Activated T-cell treated with anti-CD3 and anti-CD28 coated beads, Interleukin-2, amount 50 U/mL, for 48 hours (primary cell): ENCODE measurements around the gene LAMB2.

ENCODE experiments used
- DNase-seq, 2 experiments: peaks; one replicate each; pipeline ENCODE4 v3.0.0-alpha.2; 2020

LAMB2 gene

DNA sequence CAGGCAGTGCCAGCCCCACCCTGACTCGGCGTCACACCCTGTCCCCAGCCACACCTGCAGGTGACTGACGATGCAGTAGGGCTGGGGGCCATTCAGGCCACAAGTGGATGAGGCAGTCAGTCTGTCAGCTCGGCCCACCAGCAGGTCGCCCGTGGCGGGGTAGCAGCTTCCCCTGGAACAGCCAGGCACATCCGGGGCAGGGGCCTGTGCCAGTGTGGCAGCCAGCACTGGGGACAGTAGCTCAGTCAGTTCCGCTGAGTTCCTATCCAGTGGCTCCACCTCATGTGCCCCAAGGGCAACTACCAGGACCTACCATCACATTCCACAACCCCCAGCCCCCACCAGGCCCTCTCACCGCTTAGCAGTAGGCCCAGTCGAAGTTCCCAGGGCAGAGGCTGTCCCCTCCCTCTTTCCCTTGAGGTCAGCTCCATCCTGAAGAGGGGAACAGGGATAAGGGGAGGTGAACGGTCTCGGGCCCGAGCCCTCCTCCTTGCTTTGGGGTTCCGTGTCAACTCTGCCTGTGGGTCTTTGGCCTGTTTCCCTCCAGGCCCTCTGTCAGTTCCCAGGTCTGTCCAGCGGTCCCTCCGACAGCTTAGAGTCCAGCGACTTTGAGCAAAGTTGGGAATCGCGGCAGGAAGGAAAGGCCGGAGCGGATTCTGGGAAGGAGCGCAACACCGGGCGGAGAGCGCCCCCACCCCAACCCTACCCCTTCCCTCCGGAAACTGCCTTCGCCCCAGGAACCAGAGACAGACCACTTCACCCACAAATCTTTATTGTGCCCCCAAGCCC lies at the start of gene LAMB2:
LAMB2 (minus strand) TSS at position 614 of the 789 bp plus-strand sequence; CDS start at position 431, 183 bp downstream.
- no peak for DNase-seq

DNA sequence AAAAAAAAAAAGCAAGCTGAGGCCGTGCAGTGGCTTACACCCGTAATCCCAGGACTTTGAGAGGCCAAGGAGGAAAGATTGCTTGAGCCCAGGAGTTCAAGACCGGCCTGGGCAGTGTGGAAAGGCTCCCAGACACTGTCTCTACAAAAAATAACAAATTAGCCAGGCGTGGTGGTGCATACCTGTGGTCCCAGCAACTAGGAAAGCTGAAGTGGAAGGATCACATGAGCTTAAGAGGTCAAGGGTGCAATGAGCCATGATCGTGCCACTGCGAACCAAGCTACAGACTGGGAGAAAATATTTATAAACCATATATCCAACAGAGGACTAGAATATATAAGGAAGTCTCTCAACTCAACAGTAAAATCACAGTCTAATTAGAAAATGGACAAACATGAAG lies 48.5 kb upstream of the LAMB2 start:
- no peak for DNase-seq

DNA sequence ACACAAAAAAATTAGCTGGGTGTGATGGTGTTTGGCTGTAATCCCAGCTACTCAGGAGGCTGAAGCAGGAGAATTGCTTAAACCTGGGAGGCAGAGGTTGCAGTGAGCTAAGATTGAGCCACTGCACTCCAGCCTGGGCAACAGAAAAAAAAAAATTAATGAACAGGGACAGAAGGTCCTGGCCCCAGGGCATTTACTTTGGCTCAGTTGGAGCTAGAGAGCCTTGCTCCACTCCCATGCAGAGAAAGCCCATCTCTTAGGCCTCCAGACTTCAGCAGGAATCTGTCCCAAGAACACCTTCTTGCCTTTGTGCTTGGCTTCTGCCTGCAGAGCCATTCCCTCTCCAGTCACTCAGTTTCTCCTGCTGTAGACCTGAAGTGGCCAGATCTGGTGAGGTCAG lies 47.3 kb upstream of the LAMB2 start:
- DNase-seq = no peak

DNA sequence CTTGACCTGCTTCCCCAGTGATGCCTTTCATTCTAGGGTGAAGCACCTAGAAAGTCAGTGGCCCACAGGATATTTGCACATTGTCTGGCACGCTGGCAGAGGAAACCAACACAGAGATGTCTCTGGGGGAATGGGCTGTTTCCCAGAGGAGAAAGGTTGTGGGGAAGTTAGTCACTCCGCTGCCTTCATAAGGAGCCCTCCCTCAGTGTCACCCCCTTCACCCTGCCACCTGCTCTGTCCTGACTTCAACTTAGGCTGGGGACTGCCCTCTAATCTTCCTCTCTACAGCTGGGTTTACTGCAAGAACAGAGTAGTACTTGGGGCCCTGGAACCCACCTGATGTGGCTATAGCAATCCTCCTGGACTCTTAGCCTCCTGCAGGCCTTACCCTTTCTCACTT lies 44.2 kb upstream of the LAMB2 start:
- no peak for DNase-seq

DNA sequence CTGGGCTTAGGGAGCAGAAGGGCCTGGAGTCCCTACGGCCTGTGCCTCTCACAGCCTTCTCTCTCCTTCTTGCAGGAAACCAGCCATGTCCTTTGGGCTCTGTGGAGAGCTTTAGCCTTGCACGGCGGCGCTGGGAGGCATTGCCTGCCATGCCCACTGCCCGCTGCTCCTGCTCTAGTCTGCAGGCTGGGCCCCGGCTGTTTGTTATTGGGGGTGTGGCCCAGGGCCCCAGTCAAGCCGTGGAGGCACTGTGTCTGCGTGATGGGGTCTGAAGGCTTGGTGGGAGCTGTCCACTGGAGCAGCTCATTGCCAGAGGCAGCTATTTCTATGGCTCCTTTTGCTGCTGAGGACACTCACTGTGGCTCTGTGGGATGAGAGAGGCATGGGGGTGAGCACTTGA lies 42.7 kb upstream of the LAMB2 start:
- DNase-seq = no peak

DNA sequence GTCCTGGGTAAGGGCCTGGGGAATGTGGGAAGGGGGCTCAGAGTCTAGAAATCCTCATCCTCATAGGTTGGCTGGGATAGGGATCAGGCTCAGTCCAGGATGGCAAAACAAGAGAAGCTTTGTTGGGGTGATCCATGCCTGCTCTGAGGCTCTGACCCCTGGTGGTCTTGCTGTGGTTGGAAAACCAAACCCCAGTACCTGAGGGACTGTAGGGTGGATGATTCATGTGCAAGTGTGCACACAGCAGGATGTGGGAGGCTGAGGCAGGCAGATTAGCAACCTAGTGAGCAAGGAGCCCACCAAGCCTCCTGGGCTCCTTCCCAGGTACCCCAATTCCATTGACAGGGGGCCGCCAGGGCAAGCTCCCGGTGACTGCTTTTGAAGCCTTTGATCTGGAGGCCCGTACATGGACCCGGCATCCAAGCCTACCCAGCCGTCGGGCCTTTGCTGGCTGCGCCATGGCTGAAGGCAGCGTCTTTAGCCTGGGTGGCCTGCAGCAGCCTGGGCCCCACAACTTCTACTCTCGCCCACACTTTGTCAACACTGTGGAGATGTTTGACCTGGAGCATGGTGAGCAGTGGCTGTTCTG lies 41.6 kb upstream of the LAMB2 start:
- peak in 1 of 2 experiments; percentile 24 for DNase-seq

DNA sequence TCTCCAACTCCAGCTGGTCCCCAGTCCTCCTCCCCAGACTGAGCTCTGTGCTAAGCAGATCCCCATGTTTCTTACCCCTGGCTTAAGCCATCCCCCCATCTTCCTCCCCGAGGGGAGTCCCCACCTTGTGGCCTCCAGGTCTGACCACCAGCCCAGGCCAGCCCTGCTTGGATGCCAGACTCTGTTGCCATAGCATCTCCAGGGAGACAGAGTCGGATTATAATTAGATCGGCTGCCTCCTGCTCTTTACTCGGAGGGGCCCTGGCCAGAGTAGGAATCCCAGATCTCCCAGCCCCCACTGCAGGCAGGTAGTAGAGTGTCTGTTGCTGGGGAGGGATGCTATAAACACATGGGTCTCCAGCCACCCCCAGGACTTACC lies 40.9 kb upstream of the LAMB2 start:
- DNase-seq = no peak

DNA sequence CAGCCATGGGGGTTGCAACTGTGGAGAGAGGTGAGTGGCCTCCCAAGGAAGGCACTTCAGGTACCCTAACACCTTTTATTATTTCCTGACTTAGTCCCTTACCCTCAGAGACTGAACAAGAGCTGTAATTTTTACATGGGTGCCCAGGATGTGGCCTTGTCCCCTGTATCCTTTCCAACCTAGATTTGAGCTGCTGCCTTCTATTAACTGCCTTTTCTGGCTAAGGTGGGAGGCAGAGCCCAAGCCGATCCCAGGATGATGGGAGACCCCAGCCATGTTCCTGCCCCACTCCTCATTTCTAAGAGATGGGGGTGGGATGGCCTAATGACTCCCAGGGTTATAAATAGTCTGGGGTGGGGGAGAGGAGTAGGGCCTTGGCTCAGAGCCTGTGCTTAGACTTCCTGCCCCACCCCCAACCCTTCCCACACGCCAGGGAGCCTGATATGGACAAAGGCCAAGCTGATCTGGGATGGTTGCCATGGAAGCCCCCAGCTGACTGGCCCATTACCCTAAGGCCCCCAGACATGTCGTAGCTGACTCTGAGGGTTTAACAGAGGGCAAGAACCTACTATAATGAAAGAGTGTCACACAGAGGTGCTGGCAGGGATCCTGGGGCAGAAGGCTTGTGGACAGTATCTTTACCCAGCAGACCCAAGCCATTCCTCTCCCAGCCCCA lies 40.4 kb upstream of the LAMB2 start:
- no peak for DNase-seq

DNA sequence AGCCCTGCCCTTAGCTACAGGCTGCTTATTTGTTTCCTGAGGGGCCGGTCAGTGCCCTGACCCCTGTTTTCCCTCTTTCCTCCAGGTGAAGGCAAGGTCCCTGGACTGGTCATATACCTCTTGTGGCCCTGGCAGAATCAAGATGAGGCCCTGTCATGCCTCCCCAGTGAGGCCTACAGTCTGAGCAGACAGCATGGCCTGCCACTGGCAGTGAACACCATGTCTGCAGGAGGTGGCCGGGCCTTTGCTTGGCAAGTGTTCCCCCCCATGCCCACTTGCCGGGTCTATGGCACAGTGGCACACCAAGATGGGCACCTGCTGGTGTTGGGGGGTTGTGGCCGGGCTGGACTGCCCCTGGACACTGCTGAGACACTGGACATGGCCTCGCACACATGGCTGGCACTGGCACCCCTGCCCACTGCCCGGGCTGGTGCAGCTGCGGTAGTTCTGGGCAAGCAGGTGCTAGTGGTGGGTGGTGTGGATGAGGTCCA lies 39.7 kb upstream of the LAMB2 start:
- no peak for DNase-seq

DNA sequence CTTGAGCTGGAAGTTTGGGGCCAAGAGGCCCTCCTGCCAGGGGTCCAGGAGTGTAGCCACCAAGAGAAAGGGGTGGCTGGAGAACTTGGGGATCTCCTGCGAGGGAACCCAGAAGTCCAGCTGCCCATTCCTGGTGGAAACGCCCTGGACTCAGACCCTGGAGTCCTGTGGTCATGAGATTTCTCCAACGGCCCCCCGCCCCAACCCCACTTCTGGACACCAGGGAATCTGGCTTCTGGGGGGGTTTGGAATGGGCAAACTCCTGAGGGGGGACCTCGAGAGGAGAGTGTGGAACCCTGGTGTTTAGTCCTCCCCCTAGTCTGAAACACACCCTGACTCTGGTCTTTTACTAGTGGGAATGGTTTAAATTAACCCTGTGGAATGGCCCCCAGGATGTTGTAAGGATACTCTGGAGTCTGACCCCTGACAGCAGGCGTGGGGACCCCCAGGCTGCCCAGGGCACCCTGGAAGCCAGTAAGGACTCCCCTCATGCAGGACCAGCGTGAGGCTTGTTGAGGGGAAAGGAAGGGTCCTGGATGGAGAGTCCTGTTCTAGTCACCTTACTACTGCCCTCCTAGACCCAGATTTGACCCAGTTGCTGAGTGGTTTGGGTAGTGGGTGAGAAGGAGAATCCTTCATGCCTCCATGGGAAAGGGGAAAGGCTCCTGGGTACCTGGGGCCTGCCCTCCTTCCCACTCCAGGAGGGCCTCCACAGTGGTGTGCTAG lies 39.1 kb upstream of the LAMB2 start:
- no peak for DNase-seq

DNA sequence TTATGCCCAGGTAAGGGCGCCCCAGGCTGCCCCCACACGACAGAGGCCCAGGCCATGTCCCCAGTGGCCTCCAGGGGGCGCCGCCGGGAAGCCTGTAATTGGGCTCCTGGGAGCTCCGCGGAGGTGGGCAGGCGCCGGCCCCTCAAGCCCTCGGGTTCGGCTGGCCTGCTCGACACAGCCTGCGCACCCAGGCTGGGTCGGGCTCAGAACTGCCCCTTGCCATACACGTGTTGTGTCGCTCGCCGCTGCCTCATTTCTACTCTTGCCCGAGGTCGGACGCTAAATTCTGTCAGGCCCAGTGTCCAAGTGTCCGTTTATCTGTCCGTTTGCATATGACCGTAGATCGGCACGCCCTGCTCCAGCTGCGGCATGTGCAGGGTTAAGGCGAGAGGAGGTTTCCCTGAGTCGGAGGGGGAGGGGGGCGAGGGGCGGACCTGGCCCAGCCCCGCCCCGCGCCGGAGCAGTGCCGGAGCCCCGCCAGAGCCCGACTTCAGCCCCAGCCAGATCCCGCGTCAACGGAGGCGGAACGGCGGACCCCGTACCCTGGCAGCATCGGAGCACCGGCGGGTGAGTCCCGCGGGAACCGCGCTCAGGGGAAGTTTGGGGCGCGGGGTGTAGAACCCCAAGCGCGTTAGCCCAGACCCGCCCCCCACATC lies 38.4 kb upstream of the LAMB2 start, which contains the start of gene KLHDC8B:
KLHDC8B (plus strand) TSS at position 480 of the 656 bp plus-strand sequence. CDS start 1,172 bp downstream, outside the sequence.
- peak; percentile 92 to 94 for DNase-seq

DNA sequence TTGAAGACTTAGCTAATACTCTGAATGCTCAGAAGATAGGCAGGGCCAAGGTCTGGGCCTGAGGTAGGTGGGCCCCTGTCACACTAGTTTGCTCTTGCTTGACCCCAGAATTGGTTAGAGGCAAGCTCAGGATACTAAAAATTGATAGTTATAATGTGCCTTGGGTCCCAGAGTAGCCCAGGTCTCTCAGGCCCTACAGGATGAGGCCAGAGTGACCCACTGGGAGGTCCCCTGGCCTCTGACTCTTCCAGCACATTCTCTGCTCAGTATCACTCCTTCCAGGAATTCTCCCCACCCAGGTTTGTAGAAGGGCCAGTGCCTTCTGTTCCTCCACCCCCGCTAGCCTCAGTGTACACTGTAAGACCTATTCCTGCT lies 37.9 kb upstream of the LAMB2 start:
- DNase-seq = no peak

DNA sequence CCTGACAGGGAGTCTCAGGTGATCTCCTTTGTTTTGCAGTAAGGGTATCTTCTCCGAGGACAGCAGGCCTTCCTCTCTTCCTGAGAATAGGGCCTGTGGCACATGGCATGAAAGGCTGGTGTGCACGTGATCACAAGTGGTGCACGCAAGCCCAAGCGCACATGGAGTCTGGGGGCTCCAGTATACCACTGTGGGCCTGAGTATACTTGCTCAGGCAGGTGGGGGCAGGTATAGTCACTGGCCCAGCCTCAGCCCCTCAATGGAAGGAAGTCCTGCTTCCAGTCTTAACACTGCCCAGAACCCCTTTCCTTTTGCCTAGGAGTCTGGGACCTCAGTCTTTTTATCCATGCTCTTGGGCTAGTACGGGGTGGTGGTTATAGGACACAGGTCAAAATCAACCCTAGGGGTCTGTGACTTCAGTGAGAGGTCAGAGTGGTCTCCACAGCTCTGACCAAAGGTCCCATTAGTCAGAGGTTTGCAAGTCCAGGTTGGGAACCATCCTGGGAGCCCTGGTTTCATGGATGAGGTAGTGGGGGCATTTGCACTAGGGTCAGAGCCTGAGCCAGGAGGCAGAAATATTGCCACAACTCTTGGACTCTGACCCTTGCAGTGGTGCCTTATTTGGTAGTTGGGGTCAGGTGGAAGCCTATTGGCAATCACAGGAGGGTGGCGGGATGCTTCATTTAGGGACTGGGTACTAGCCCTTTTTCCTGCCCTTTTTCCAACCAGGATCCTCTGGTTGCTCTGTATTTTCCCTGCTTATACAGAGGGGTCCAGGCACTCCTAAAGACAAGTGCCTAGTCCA lies 34.1 kb upstream of the LAMB2 start:
- no peak for DNase-seq

DNA sequence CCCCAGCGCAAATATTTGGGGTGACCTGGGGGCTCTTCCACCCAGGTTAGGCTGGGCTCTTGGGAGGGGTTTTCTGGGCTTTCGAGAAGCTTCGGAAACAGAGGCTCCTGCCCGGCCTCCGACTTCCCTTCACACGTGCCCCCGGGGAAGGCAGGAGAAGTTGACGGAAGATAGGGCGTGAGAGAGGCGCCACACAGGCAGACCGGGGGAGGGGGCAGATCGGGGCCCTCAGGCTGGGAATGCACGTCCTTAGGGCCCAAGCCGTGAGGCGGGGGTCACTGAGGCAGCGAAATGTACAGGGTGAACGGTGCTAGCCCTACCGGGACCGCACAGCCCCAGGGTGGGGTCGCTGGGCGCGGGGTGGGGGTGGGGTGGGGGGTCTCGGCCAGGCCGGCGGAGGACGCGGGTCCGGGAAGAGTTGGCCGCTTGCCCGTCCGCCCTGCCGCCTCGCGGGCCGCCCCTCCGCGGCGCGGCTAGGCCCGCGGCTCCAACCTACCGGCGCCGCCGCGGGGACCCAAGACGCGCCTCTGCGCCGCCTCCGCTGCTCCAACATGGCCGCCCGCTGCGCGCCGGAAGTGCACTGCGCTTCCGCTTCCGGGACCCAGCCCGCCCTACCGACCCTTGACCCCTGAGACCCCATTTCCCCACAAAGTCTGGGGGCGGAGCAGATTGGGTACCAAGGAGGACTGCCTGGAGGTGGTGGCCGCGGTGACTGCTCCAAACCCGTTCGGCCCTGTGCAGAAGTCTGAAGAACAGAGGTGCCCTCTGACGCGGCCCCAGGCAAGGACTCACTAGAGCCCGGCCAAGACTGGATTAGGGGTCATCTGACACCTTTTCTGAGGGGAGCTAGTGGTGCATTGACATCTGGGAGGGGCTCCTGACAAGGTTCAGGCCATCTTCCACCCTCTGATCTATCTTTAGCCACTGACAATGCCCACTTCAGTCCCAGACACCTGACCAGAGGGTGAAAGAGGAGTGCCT lies 33.2 kb upstream of the LAMB2 start, which contains the start of gene CCDC71:
CCDC71 (minus strand) TSS at position 561 of the 981 bp plus-strand sequence. CDS start 2,123 bp downstream, outside the sequence.
- DNase-seq = peak; percentile 83 to 88

DNA sequence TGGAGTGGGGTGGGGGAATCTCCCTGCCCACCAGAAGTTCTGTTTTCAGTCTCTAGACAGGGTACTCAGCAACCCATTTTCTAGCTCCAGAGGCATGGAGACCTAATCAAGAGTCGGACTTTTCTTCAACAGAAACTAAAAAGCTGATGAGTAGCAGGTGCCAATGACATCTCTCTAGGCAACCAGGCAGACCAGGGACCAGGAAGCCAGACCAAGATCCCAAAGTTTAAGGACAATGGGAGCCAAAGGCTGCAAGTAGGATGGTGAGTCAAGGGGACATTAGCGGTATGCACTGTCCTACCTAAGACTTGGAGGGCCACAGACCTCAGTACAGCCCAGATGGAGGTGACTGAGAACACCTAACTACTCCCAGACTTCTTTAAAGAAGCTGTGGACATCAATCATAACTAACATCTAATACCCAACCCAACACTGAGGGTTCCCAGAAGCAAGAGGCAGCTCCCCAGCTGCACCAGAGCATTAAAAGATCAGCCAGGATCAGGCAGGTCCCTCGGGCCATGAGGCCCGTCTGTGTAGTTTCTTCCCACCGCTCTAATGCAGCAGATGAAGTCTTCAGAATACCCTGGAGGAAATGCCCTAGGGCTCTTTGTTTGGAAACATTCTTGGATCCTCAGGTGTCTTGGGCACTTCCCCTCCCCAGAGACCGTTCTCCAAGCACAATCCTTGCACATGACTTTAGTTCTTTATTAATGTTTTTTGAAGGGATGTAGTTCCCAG lies 32.3 kb upstream of the LAMB2 start:
- no peak for DNase-seq

DNA sequence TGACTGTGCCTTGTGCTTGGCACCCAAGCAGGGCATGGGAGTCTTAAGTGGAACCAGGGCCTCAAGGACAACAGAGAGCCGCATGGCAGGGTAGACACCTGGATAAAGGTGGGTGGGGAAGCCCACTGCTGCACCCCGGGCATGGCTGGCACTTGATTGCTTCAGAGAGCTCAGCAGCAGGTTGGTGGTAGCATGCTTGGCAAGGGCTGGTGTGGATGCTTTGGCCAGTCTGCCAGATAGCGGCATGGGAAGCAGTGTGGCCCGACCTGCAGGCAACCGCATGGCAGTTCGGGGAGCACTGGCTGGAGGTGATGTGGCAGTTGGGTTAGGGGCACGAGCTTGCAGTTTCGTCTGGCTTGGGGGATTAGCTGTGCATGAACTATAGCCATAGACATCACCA lies 30.8 kb upstream of the LAMB2 start:
- DNase-seq = no peak

DNA sequence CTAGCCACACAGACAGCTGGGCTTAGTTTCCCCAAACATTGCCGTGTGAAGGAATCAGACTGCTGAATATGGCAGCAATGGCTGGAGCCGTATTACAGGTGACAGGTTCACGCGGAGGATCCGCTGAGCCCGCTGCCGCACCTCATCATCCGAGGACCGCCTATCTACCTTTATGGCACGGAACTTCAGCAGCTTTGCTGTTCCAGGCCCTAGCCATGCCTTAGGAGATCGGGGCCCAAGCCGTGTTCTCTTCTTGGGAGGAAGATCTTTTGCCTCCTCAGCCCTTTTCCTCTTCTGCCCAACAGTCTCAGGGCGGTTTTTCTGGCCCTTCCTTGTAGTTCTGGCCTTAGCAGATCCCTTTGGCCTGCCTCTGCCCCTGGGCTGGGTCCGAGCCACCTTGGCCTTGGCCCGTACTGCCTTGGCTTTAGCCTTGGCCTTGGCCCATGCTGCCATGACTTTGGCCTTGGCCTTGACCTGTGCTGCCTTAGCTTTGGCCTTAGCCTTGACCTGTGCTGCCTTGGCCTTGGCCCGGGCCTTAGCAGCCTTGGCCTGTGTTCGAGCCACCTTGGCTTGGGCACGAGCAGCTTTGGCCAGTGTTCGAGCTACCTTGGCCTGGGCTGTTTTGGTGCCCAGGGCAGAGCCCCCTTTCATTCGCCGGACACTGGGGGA lies 30.0 kb upstream of the LAMB2 start:
- DNase-seq = no peak

DNA sequence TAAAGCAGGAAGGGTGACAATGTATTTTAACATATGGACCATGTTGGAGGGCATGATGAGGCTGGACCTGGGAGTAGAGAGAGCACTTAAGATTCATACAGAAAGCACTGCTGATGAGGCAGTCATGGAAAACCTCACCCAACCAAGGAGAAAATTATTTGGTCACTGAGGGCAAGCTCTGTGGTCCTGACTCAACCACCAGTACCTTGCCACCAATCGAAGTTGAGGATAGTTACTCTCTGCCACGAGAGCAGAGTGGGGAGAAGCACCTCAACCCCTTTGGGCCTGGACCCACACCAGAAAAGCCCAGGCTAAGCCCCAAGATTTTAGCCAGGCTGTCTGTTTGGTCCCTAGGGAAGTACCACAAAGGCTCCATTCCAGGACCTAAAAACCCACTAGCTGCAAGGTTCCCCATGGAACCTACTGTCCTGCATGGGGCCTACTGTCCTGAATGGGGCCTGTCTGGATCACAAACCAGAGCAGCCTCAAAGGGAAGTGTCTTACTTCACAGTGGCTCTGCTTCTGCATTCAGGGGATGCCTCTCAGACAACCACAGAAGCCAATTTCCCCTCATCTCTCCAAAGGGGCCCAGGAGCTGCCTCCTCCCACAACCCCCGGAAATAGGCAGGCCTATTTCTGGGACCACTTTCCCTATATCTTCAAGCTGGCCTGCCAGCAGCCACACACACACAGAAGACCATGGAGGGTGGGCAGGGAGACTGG lies 29.1 kb upstream of the LAMB2 start:
- DNase-seq = peak; percentile 47 to 48
